OCI-LY3 (cell line): ENCODE measurements around the gene ALG11.

ENCODE experiments used
- H2AFZ ChIP-seq: fragments of 200-600, 300-600 bp; shearing (Covaris generic); 2 replicates; pipeline ENCODE4 v1.6.0; 2014; ENCODE audit warnings: antibody characterized with exemption, low read depth, low read length
- H3K27ac ChIP-seq: fragments of 200-600, 300-600 bp; sonication (generic); 2 replicates; pipeline ENCODE4 v1.5.1; 2014; ENCODE audit warnings: mild to moderate bottlenecking, low read length, moderate library complexity, mixed read lengths
- H3K27me3 ChIP-seq: fragments of 200-600, 300-600 bp; sonication (generic); 2 replicates; pipeline ENCODE4 v1.6.1; 2014; ENCODE audit warnings: low read depth, low read length, mixed read lengths
- H3K36me3 ChIP-seq: fragments of 200-600, 300-600 bp; sonication (generic); replicated peaks from 2 replicates; pipeline ENCODE3; 2014; ENCODE audit warnings: low read depth, low read length, mixed read lengths
- H3K4me1 ChIP-seq: fragments of 300-600, 200-600 bp; sonication (generic); 2 replicates; pipeline ENCODE4 v1.6.1; 2014; ENCODE audit warnings: low read length, mixed read lengths
- H3K4me2 ChIP-seq: fragments of 200-600, 300-600 bp; sonication (generic); 2 replicates; pipeline ENCODE4 v1.6.1; 2014; ENCODE audit warnings: low read length, mixed read lengths
- H3K4me3 ChIP-seq: fragments of 300-600, 200-600 bp; sonication (generic); 2 replicates; pipeline ENCODE4 v1.5.1; 2014; ENCODE audit warnings: antibody characterized with exemption, mild to moderate bottlenecking, low read length, moderate library complexity
- H3K79me2 ChIP-seq: fragments of 300-600, 200-600 bp; shearing (Covaris generic); 2 replicates; pipeline ENCODE4 v1.6.1; 2014; ENCODE audit warnings: mild to moderate bottlenecking, low read length, mixed read lengths
- H3K9ac ChIP-seq: fragments of 300-600, 200-600 bp; shearing (Covaris generic); 2 replicates; pipeline ENCODE4 v1.6.0; 2014; ENCODE audit warnings: mild to moderate bottlenecking, low read length, moderate library complexity
- H3K9me3 ChIP-seq: fragments of 200-600, 300-600 bp; shearing (Covaris generic); 2 replicates; pipeline ENCODE4 v1.6.1; 2014; ENCODE audit warnings: low read length, mixed read lengths; ENCODE audit not compliant: insufficient read depth
- H4K20me1 ChIP-seq: fragments of 200-600, 300-600 bp; sonication (generic); 2 replicates; pipeline ENCODE4 v1.6.1; 2016; ENCODE audit warnings: low read length, mixed read lengths; ENCODE audit not compliant: insufficient read depth
- EZH2phosphoT487 ChIP-seq: fragments of 200-600 bp; shearing (Covaris generic); IDR thresholded peaks from 2 replicates; pipeline ENCODE4 v1.6.1; 2018; ENCODE audit warnings: antibody characterized with exemption, mixed run types, low read depth
- TF ChIP-seq, protein P1 (sequence below): fragments of 200-600, 300-600 bp; sonication (generic); IDR thresholded peaks from 2 replicates; pipeline ENCODE4 v1.5.1; 2014; ENCODE audit warnings: antibody characterized with exemption, low read length, low read depth

ALG11 gene

DNA sequence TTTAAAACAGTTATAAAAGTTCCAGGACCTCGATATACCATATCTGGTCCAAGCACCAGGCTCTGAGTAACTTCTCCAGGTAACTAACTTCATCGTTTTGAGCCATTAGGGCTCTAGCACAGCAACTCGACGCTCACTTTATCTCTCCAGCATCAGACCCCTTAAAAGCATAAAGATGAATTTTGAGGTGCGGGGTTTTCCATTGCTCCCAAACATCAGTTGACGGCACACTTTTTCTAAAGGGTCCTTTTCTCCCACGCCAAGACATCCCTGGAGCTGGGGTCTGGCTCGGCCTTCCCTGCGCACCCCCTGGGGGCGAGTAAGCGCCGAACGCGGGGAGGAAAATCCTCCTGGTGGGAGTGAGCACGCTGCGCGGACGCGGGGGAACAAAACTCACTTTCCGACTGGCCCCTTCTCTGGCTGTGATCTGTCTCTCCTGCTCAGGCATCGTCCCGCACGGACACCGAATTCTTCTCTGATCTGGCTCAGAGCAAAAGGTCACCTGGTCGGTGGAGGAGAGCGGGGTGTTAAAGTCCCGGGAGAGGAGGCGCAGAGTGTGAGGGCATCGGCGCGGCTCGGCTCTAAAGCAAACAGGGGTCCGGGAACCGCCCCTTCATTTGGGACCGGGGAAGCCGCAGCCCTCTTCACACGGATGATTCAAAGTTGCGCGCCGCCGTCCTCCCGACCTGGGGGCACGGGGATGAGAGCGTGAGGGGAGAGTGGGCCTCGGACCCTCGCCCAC, 1.1 kb upstream of the ALG11 start, which contains the start of gene ATP7B:
Gene ATP7B, minus strand, starts transcription at position 561 of the 742 bp plus-strand sequence. Its CDS starts 113 bp downstream, at position 448.
- no peak within 1 kb of the TSS for H3K27ac ChIP-seq
- peak within 1 kb of the TSS; percentile 74 for H2AFZ ChIP-seq
- H3K4me3 ChIP-seq = peak within 1 kb of the TSS; percentile 86
- TF ChIP-seq EZH2phosphoT487 = no peak
- TF ChIP-seq, protein P1, sequence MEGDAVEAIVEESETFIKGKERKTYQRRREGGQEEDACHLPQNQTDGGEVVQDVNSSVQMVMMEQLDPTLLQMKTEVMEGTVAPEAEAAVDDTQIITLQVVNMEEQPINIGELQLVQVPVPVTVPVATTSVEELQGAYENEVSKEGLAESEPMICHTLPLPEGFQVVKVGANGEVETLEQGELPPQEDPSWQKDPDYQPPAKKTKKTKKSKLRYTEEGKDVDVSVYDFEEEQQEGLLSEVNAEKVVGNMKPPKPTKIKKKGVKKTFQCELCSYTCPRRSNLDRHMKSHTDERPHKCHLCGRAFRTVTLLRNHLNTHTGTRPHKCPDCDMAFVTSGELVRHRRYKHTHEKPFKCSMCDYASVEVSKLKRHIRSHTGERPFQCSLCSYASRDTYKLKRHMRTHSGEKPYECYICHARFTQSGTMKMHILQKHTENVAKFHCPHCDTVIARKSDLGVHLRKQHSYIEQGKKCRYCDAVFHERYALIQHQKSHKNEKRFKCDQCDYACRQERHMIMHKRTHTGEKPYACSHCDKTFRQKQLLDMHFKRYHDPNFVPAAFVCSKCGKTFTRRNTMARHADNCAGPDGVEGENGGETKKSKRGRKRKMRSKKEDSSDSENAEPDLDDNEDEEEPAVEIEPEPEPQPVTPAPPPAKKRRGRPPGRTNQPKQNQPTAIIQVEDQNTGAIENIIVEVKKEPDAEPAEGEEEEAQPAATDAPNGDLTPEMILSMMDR = no peak
- no peaks in the 10 kb centered on the region for H4K20me1 ChIP-seq
- H3K4me2 ChIP-seq = peak within 1 kb of the TSS; percentile 82
- H3K36me3 ChIP-seq = no peaks in the 10 kb centered on the region
- no peaks in the 10 kb centered on the region for H3K9me3 ChIP-seq
- H3K79me2 ChIP-seq = peaks cover 34% of the 10 kb centered on the region
- H3K4me1 ChIP-seq = peaks cover 13% of the 10 kb centered on the region
- H3K9ac ChIP-seq = peak within 1 kb of the TSS; percentile 74
- H3K27me3 ChIP-seq = peaks cover 17% of the 10 kb centered on the region

DNA sequence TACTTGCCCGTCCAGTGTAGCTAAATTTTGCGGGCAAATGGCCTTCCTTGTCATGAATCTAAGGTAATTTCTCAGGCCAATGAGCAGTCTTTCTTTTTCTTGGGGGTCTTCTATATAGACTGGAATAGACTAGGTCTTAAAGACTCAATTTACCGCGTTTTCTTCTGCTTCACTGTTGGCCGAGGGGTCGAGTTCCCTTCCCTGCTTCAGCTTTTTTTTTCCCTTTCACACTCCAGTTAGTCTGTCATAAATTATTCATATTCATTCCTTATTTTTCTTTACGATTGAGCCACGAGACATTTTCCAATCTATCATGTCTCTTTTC, 276 bp downstream of the ALG11 start:
- Histone ChIP-seq H3K4me2 (peak overlapping the region; percentile 82), H3K9ac (peak overlapping the region; percentile 74), H4K20me1 (no peaks in the 10 kb centered on the region), H3K79me2 (peaks cover 40% of the 10 kb centered on the region), H3K36me3 (no peaks in the 10 kb centered on the region), H3K4me3 (peak overlapping the region; percentile 86), H3K9me3 (no peaks in the 10 kb centered on the region), H3K27me3 (peaks cover 17% of the 10 kb centered on the region), H3K27ac (no peak overlapping the region), H3K4me1 (peaks cover 13% of the 10 kb centered on the region), H2AFZ (peak overlapping the region; percentile 67)
- TF ChIP-seq, protein P1 = no peak
- TF ChIP-seq EZH2phosphoT487 = no peak

DNA sequence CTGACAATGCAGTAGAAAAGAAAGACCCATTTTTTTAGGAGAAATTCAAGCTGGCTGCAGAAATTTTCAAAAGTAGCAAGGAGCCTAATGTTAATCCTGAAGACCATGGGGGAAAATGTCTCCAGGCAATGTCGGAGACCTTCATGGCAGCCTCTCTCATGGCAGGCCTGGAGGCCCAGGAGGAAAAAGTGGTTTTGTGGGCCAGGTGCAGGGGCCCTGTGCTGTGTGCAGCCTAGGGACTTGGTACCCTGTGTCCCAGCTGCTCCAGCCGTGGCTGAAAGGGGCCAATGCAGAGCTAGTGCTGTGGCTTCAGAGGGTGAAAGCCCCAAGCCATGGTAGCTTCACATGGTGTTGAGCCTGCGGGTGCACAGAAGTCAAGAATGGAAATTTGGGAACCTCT, 4.1 kb downstream of the ALG11 start:
- Histone ChIP-seq H3K4me3 (no peak overlapping the region), H3K27ac (no peak overlapping the region), H4K20me1 (no peaks in the 10 kb centered on the region), H3K9me3 (no peaks in the 10 kb centered on the region), H3K4me1 (peaks cover 8% of the 10 kb centered on the region), H3K27me3 (no peaks in the 10 kb centered on the region; the same call in 1 of the 2 replicates), H3K36me3 (peaks cover 13% of the 10 kb centered on the region), H3K9ac (no peak overlapping the region), H3K4me2 (no peak overlapping the region), H3K79me2 (peaks cover 49% of the 10 kb centered on the region), H2AFZ (no peak overlapping the region)
- TF ChIP-seq EZH2phosphoT487 = no peak
- TF ChIP-seq, protein P1 = no peak

DNA sequence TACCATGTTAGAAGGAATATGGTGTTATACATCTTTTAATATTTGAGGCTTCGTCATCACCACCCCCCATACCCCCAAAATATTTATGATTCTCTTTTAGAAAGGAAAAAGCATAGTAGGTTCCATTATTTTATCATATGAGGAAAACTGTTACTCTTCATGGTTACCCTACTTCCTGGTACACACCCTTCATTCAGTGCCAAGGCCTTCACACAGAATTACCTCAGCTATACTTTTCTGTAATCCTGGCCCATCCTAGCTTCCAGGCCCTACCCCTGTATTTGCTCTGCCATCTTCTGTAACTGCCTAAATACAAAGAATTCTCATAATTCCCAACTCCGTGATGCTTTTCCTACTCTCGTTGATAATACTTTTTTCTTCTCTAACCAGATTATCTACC, 8.0 kb downstream of the ALG11 start:
- no peaks in the 10 kb centered on the region for H3K27me3 ChIP-seq
- H2AFZ ChIP-seq = no peak overlapping the region
- H3K36me3 ChIP-seq = peaks cover 30% of the 10 kb centered on the region
- H3K9me3 ChIP-seq = no peaks in the 10 kb centered on the region
- H3K4me3 ChIP-seq = no peak overlapping the region
- H3K79me2 ChIP-seq = peaks cover 20% of the 10 kb centered on the region
- TF ChIP-seq, protein P1 = no peak
- TF ChIP-seq EZH2phosphoT487 = no peak
- no peak overlapping the region for H3K27ac ChIP-seq
- no peaks in the 10 kb centered on the region for H3K4me1 ChIP-seq
- no peak overlapping the region for H3K9ac ChIP-seq
- H3K4me2 ChIP-seq = no peak overlapping the region
- H4K20me1 ChIP-seq = no peaks in the 10 kb centered on the region
